SK-N-MC (cell line): ENCODE measurements around the gene PHACTR3.

ENCODE experiments used
- EZH2 ChIP-seq: fragments of 200-600 bp; sonication (generic); IDR thresholded peaks from one replicate; pipeline ENCODE4 v1.6.1; 2017; ENCODE audit warnings: antibody characterized with exemption
- FOXP2 ChIP-seq: optimal IDR thresholded peaks from 2 replicates; pipeline ENCODE3; 2011; ENCODE audit warnings: mild to moderate bottlenecking, moderate library complexity; ENCODE audit not compliant: insufficient read depth; ENCODE audit errors: extremely low read length, control extremely low read depth
- POLR2AphosphoS5 ChIP-seq: IDR thresholded peaks from 2 replicates; pipeline ENCODE4 v1.6.1; 2012; ENCODE audit warnings: mild to moderate bottlenecking, low read depth, low read length, borderline replicate concordance

- TF ChIP-seq POLR2AphosphoS5 (no peak), EZH2 (no peak), FOXP2 (no peak)
Measured at GRCh38 chr20:59596690-59597089, 7.7 kb upstream of the PHACTR3 start.
